ENCODE data around the gene NCAPD2. TPM values are rescaled to one million over a fixed set of nuclear protein-coding genes. Genes with fewer than 3 reads are reported as not detected.

Gene NCAPD2
- total RNA-seq, 1 donor from 2014 or later: 96.5 TPM

GRCh38 chr12:6500466-6500865 lies 6.6 kb downstream of the NCAPD2 start:
- H3K4me1 Mint-ChIP-seq (ENCODE audit: unreplicated experiment): peaks cover under 1% of the 10 kb centered on the region
- no peaks in the 10 kb centered on the region for H3K9me3 Mint-ChIP-seq
- no peak for TF ChIP-seq CTCF (conservative IDR thresholded peaks at IDR 0.05)
- peaks cover 19% of the 10 kb centered on the region for H3K36me3 Mint-ChIP-seq
- H3K4me3 Mint-ChIP-seq: no peak overlapping the region
- H3K27ac Mint-ChIP-seq: no peak overlapping the region
- no peak for DNase-seq (ENCODE audit: extremely low spot score, unreplicated experiment)
- H3K27me3 Mint-ChIP-seq: no peaks in the 10 kb centered on the region

GRCh38 chr12:6507102-6507998 lies 13.4 kb downstream of the NCAPD2 start:
- no peaks in the 10 kb centered on the region for H3K4me1 Mint-ChIP-seq (ENCODE audit: unreplicated experiment)
- H3K36me3 Mint-ChIP-seq: peaks cover 36% of the 10 kb centered on the region
- no peaks in the 10 kb centered on the region for H3K27me3 Mint-ChIP-seq
- H3K27ac Mint-ChIP-seq: peak overlapping the region; percentile 81
- no peak for DNase-seq (ENCODE audit: extremely low spot score, unreplicated experiment)
- H3K9me3 Mint-ChIP-seq: no peaks in the 10 kb centered on the region
- peak overlapping the region; percentile 27 for H3K4me3 Mint-ChIP-seq
- no peak for TF ChIP-seq CTCF (conservative IDR thresholded peaks at IDR 0.05)

GRCh38 chr12:6508087-6508486 lies 14.2 kb downstream of the NCAPD2 start:
- Mint-ChIP-seq H3K27ac (peak overlapping the region; percentile 81), H3K4me3 (no peak overlapping the region), H3K36me3 (peaks cover 43% of the 10 kb centered on the region), H3K9me3 (no peaks in the 10 kb centered on the region), H3K4me1 (ENCODE audit: unreplicated experiment) (no peaks in the 10 kb centered on the region), H3K27me3 (no peaks in the 10 kb centered on the region)
- no peak for DNase-seq (ENCODE audit: extremely low spot score, unreplicated experiment)
- TF ChIP-seq CTCF (conservative IDR thresholded peaks at IDR 0.05): no peak

GRCh38 chr12:6520186-6520585 lies 26.3 kb downstream of the NCAPD2 start:
- Mint-ChIP-seq H3K4me1 (ENCODE audit: unreplicated experiment) (no peaks in the 10 kb centered on the region), H3K27me3 (no peaks in the 10 kb centered on the region), H3K36me3 (peaks cover 62% of the 10 kb centered on the region), H3K9me3 (no peaks in the 10 kb centered on the region), H3K27ac (no peak overlapping the region), H3K4me3 (no peak overlapping the region)
- TF ChIP-seq CTCF (conservative IDR thresholded peaks at IDR 0.05): no peak
- DNase-seq (ENCODE audit: extremely low spot score, unreplicated experiment): no peak

GRCh38 chr12:6522193-6522592 lies 28.3 kb downstream of the NCAPD2 start:
- no peaks in the 10 kb centered on the region for H3K4me1 Mint-ChIP-seq (ENCODE audit: unreplicated experiment)
- peaks cover 63% of the 10 kb centered on the region for H3K36me3 Mint-ChIP-seq
- no peak for TF ChIP-seq CTCF (conservative IDR thresholded peaks at IDR 0.05)
- H3K9me3 Mint-ChIP-seq: no peaks in the 10 kb centered on the region
- no peak overlapping the region for H3K4me3 Mint-ChIP-seq
- no peaks in the 10 kb centered on the region for H3K27me3 Mint-ChIP-seq
- no peak overlapping the region for H3K27ac Mint-ChIP-seq
- DNase-seq (ENCODE audit: extremely low spot score, unreplicated experiment): no peak

Data from type B pancreatic cell (in vitro differentiated cells).